ENCODE results near the gene GPR142. TPM values are rescaled to one million over a fixed set of nuclear protein-coding genes. Genes with fewer than 3 reads are reported as not detected.
"Not testable (repeated sequence)": the region's sequence is repeated elsewhere in the genome, so short reads cannot be mapped to it uniquely, and the experiment has no call there.

GPR142 gene
- total and polyA plus RNA-seq, 5 donors, result not detected

DNA sequence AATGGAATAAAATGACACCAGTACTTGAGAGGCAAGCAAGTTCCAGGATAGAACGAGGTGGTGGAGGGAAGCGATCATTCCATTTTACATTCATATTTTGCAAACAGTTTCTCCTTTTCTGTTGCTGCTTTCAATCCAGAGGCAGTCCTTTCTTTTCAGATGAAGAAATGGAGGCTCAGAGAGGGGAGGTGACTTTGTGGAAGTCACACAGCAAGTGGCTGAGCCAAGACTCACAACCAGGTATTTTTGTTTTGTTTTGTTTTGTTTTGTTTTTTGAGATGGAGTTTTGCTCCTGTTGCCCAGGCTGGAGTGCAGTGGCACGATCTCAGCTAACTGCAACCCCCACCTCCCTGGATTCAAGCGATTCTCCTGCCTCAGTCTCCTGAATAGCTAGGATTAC is 29.3 kb downstream of the GPR142 start:
- H3K4me3 ChIP-seq (ENCODE audit: low read length), result no peak overlapping the region
- no peaks in the 10 kb centered on the region for H3K27me3 ChIP-seq (ENCODE audit: control insufficient read depth, insufficient read depth)
- H3K9me3 ChIP-seq (ENCODE audit: control insufficient read depth, low read length), result no peaks in the 10 kb centered on the region
- DNase-seq, result no peak
- no peak overlapping the region for H3K27ac ChIP-seq (ENCODE audit: low read length)
- intact Hi-C loops (cut with DNase I), result no loop called here
- 93% methylated on average over 4 of the region's 4 CpGs for WGBS
- no peak for ATAC-seq
- no peaks in the 10 kb centered on the region for H3K4me1 ChIP-seq (ENCODE audit: control insufficient read depth, insufficient read depth, low read length)

DNA sequence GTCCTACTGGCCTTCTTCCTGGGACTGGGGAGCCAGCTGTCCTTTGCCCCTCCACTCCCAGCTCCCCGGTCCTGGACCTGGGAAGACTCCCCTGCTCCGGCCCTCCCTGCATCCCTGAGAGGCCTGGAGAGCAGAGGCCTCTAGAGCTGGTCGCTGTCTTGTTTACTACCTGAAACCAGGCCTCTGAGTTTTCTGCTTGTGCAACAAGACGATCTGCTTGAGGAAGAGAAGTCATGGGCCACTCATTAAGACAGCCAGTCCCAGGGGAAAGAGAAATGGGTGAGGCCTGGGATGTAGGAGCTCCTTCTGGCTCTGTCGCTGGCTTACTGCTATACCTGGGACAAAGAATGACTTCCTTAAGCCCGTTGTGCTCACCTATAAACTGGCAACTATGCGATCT is 34.7 kb downstream of the GPR142 start:
- Histone ChIP-seq H3K9me3 (ENCODE audit: control insufficient read depth, low read length) (no peaks in the 10 kb centered on the region), H3K27me3 (ENCODE audit: control insufficient read depth, insufficient read depth) (no peaks in the 10 kb centered on the region), H3K4me3 (ENCODE audit: low read length) (no peak overlapping the region), H3K4me1 (ENCODE audit: control insufficient read depth, insufficient read depth, low read length) (no peaks in the 10 kb centered on the region), H3K27ac (ENCODE audit: low read length) (no peak overlapping the region)
- intact Hi-C loops (cut with DNase I), result no loop called here
- DNase-seq (no peak), ATAC-seq (no peak)
- WGBS, result 87% methylated on average over 7 of the region's 7 CpGs

DNA sequence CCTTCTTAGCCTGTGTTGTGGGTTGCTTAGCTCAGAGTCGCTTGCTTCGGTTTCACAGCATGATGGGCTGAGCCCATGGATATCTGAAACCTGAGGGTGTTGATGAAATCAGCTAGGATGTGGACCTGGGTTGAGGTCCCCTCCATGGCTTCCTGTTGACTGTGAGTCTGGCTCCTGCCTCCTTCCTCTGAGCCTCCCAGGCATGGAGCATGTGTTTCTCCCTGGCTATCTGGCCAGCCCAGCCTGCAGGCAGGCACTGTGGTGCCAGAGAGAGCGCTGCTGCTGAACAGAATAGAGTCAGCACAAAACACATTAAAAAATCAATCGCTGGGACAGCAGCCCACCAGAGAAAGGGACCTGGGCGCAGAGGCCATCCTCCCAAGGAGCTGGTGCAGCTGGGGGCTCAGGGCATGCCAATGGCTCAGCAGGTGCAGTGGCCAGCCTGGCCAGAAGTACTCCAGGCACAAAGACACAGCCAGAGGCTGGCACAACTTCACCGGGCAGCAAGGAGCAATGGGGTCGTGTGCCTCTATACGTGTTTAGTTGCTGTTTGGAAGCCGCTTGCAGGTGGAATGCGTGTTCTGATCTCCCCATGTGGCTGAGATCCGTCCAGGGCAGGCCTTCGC is 36.3 kb downstream of the GPR142 start:
- Histone ChIP-seq H3K4me3 (ENCODE audit: low read length) (no peak overlapping the region), H3K4me1 (ENCODE audit: control insufficient read depth, insufficient read depth, low read length) (no peaks in the 10 kb centered on the region), H3K27me3 (ENCODE audit: control insufficient read depth, insufficient read depth) (no peaks in the 10 kb centered on the region), H3K27ac (ENCODE audit: low read length) (no peak overlapping the region), H3K9me3 (ENCODE audit: control insufficient read depth, low read length) (no peaks in the 10 kb centered on the region)
- DNase-seq, result no peak
- ATAC-seq, result no peak
- 70% methylated on average over 12 of the region's 12 CpGs for WGBS
- intact Hi-C loops (cut with DNase I), result no loop called here

DNA sequence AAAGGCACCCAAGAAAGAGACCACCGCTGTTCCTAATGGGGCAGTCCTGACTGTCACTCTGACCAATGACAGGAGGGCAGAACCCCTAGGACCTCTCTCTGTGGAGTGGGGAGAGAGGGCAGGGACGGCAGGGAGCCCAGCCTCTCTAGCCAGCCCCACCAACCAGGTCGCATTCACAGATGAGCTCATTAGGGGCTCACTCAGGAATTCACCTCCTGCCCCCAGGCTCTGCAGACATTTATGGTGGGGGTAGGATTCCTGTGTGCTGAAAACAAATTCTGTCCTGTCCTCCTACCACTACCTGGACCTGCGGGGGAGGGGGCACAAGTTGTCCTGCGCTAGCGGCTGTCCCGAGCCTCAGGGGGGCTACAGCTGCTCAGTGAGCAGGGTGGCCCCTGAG is 36.9 kb downstream of the GPR142 start:
- Histone ChIP-seq H3K4me1 (ENCODE audit: control insufficient read depth, insufficient read depth, low read length) (no peaks in the 10 kb centered on the region), H3K9me3 (ENCODE audit: control insufficient read depth, low read length) (no peaks in the 10 kb centered on the region), H3K4me3 (ENCODE audit: low read length) (no peak overlapping the region), H3K27ac (ENCODE audit: low read length) (no peak overlapping the region), H3K27me3 (ENCODE audit: control insufficient read depth, insufficient read depth) (no peaks in the 10 kb centered on the region)
- ATAC-seq (peak in 1 of 2 donors; percentile 14), DNase-seq (no peak)
- 47% methylated on average over 7 of the region's 7 CpGs for WGBS
- intact Hi-C loops (cut with DNase I), result no loop called here

DNA sequence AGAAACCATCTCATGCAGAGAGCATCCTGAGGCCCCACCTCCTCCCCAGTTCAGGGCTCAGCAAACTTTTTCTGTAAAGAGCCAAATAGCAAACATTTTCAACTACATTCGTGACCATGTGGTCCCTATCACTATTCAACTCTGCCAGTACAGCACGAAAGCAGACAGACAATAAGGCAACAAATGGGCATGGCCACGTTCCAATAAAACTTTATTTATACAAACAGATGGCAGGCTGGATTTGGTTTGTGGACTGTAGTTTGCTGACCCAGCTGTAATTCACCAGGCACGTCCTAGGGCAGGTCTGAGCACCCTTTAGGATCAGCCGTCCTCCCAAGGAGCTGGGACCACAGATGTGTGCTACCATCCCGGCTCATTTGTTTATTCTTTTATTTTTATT is 37.5 kb downstream of the GPR142 start:
- no peaks in the 10 kb centered on the region for H3K27me3 ChIP-seq (ENCODE audit: control insufficient read depth, insufficient read depth)
- intact Hi-C loops (cut with DNase I), result no loop called here
- ATAC-seq, result no peak
- H3K27ac ChIP-seq (ENCODE audit: low read length), result no peak overlapping the region
- no peak for DNase-seq
- no peak overlapping the region for H3K4me3 ChIP-seq (ENCODE audit: low read length)
- no peaks in the 10 kb centered on the region for H3K9me3 ChIP-seq (ENCODE audit: control insufficient read depth, low read length)
- no peaks in the 10 kb centered on the region for H3K4me1 ChIP-seq (ENCODE audit: control insufficient read depth, insufficient read depth, low read length)
- 87% methylated on average over 6 of the region's 6 CpGs for WGBS

DNA sequence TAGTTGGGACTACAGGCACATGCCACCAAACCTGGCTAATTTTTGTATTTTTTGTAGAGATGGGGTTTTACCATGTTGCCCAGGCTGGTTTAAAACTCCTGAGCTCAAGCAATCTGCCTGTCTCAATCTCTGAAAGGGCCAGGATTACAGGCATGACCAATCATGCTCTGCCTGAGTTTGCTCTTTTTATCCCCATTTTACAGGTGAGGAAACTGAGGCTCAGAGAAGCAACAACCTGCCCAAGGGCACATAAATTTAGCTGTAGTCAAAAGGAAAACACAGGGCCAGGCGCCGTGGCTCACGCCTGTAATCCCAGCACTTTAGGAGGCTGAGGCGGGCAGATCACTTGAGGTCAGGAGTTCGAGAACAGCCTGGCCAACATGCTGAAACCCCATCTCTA is 38.0 kb downstream of the GPR142 start:
- intact Hi-C loops (cut with DNase I); H3K4me3 ChIP-seq (ENCODE audit: low read length); H3K9me3 ChIP-seq (ENCODE audit: control insufficient read depth, low read length); H3K4me1 ChIP-seq (ENCODE audit: control insufficient read depth, insufficient read depth, low read length); H3K27ac ChIP-seq (ENCODE audit: low read length); DNase-seq; ATAC-seq; H3K27me3 ChIP-seq (ENCODE audit: control insufficient read depth, insufficient read depth): not testable (repeated sequence)
- WGBS, result 94% methylated on average over 5 of the region's 5 CpGs

DNA sequence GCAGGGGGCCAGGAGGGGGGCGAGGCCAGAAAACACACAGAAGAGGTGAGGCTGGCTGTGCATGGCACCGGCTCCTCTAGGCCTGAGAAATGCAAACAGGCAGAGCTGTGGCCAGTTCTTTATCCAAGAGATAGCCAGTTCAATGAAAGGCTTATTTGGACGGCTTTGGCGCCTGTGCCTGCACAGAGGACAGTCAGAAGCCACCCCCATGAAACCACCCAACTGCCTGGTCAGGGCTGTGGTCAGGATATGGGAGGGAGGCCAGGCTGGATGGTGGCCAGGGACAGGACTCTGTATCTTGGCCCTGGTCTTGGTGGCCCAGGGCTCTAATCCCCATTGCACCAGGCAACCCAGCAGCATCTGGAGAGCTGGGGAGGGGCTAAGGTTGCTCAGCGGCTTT is 40.1 kb downstream of the GPR142 start:
- Histone ChIP-seq H3K4me1 (ENCODE audit: control insufficient read depth, insufficient read depth, low read length) (no peaks in the 10 kb centered on the region), H3K27me3 (ENCODE audit: control insufficient read depth, insufficient read depth) (no peaks in the 10 kb centered on the region), H3K9me3 (ENCODE audit: control insufficient read depth, low read length) (no peaks in the 10 kb centered on the region), H3K27ac (ENCODE audit: low read length) (no peak overlapping the region), H3K4me3 (ENCODE audit: low read length) (no peak overlapping the region)
- ATAC-seq, result peak in 1 of 2 donors; percentile 43
- DNase-seq, result no peak
- WGBS, result 86% methylated on average over 5 of the region's 5 CpGs
- intact Hi-C loops (cut with DNase I), result no loop called here

DNA sequence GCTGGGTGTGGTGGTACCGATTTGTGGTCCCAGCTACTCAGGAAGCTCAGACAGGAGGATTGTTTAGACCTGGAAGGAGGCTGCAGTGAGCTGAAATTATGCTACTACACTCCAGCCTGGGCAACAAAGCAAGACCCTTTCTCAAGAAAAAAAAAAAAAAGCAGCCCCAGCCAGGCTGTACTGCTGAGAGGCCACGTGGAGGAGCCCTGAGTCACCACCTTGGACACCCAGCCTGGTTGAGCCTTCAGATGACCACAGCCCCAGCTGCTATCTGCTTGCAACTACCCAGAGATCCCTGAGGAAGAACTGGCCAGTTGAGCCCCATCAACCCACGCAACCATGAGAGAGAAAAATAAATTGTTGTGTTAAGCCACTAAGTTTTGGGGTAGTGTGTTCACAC is 41.0 kb downstream of the GPR142 start:
- no peaks in the 10 kb centered on the region for H3K4me1 ChIP-seq (ENCODE audit: control insufficient read depth, insufficient read depth, low read length)
- ATAC-seq (peak in 1 of 2 donors; percentile 62), DNase-seq (no peak)
- H3K4me3 ChIP-seq (ENCODE audit: low read length), result no peak overlapping the region
- WGBS, result 75% methylated on average over 3 of the region's 3 CpGs
- intact Hi-C loops (cut with DNase I), result no loop called here
- H3K27me3 ChIP-seq (ENCODE audit: control insufficient read depth, insufficient read depth), result no peaks in the 10 kb centered on the region
- H3K9me3 ChIP-seq (ENCODE audit: control insufficient read depth, low read length), result no peaks in the 10 kb centered on the region
- H3K27ac ChIP-seq (ENCODE audit: low read length), result no peak overlapping the region

DNA sequence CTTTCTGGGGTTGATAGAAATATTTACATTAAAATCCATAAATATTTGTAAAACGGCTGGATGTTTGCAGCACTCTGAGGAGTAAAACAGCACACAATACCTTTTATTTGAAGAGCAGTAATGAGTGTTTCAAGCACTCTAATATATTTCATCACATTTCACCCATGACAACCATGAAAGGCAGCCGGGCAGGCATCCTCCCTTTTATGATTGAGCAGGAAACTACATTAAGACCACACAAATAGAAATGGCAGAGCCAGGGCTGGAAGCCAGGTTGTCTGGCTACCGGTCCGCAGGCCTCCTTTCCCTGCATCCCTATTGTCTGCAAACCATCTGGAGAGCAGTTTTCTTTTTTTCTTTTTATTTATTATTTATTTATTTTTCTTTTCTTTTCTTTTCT is 41.5 kb downstream of the GPR142 start:
- Histone ChIP-seq H3K27ac (ENCODE audit: low read length) (no peak overlapping the region), H3K4me1 (ENCODE audit: control insufficient read depth, insufficient read depth, low read length) (no peaks in the 10 kb centered on the region), H3K27me3 (ENCODE audit: control insufficient read depth, insufficient read depth) (no peaks in the 10 kb centered on the region), H3K4me3 (ENCODE audit: low read length) (no peak overlapping the region), H3K9me3 (ENCODE audit: control insufficient read depth, low read length) (no peaks in the 10 kb centered on the region)
- no peak for DNase-seq
- no peak for ATAC-seq
- WGBS, result 64% methylated on average over 4 of the region's 4 CpGs
- intact Hi-C loops (cut with DNase I), result no loop called here

DNA sequence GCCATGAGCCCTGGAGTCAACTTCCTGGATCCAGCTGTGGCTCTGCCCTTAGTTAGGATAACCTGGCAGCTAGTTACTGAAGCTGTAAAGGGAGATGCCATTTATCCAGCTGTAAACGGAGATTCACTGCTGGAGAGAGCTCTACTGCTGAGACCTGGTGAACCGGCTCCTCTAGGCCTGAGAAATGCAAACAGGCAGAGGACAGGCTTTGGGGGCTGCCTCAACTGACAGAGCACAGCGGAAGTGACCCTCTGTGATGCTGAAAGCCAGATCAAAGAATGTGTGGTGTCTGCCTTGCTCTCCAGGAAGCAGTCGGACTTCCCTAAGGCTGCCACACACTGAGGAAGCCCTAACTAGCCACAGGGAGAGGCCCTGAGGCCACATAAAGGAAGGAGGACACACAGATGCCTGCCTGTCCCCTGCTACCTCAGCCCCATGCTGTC is 42.7 kb downstream of the GPR142 start:
- no peak for ATAC-seq
- 82% methylated on average over 4 of the region's 4 CpGs for WGBS
- H3K4me1 ChIP-seq (ENCODE audit: control insufficient read depth, insufficient read depth, low read length), result no peaks in the 10 kb centered on the region
- no peak for DNase-seq
- no peak overlapping the region for H3K27ac ChIP-seq (ENCODE audit: low read length)
- no peaks in the 10 kb centered on the region for H3K9me3 ChIP-seq (ENCODE audit: control insufficient read depth, low read length)
- intact Hi-C loops (cut with DNase I), result no loop called here
- H3K27me3 ChIP-seq (ENCODE audit: control insufficient read depth, insufficient read depth), result no peaks in the 10 kb centered on the region
- no peak overlapping the region for H3K4me3 ChIP-seq (ENCODE audit: low read length)

DNA sequence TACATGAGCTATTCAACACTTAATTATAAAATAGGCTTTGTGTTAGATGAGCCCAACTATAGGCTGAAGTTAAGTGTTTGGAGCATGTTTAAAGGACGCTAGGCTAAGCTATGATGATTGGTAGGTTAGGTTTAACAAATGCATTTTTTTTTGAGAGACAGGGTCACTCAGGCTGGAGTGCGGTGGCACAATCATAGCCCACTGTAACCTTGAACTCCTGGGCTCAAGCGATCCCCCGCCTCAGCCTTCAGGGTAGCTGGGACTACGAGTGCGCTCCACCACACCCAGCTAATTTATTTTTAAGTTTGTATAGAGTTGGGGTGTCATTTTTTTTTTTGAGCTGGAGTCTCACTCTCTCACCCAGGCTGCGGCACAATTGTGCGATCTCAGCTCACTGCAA is 45.3 kb downstream of the GPR142 start:
- H3K27ac ChIP-seq (ENCODE audit: low read length), result no peak overlapping the region
- no peaks in the 10 kb centered on the region for H3K4me1 ChIP-seq (ENCODE audit: control insufficient read depth, insufficient read depth, low read length)
- WGBS, result 93% methylated on average over 8 of the region's 8 CpGs
- ATAC-seq, result no peak
- no peak for DNase-seq
- no peak overlapping the region for H3K4me3 ChIP-seq (ENCODE audit: low read length)
- intact Hi-C loops (cut with DNase I), result no loop called here
- no peaks in the 10 kb centered on the region for H3K9me3 ChIP-seq (ENCODE audit: control insufficient read depth, low read length)
- H3K27me3 ChIP-seq (ENCODE audit: control insufficient read depth, insufficient read depth), result no peaks in the 10 kb centered on the region

DNA sequence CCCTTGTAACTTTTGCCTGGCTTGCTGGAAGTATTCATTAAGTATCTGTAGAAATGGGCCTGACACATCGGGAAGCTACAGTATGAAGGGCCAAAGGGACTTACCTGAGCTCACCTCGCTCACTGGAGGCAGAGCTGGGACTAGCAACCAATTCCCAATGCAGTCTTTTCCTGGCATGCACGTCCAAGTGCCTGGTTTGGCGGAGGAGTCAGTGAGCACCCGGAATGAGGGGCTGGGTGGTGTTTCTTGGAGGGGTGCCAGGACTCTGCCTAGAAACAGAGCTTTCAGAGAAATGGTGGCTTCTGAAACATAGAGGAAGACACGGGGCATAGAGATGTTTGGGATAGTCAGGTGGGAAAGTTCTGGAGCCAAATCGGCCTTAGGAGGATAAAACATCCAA is 46.2 kb downstream of the GPR142 start:
- intact Hi-C loops (cut with DNase I), result no loop called here
- no peaks in the 10 kb centered on the region for H3K9me3 ChIP-seq (ENCODE audit: control insufficient read depth, low read length)
- H3K4me1 ChIP-seq (ENCODE audit: control insufficient read depth, insufficient read depth, low read length), result no peaks in the 10 kb centered on the region
- DNase-seq, result no peak
- H3K4me3 ChIP-seq (ENCODE audit: low read length), result no peak overlapping the region
- H3K27me3 ChIP-seq (ENCODE audit: control insufficient read depth, insufficient read depth), result no peaks in the 10 kb centered on the region
- no peak for ATAC-seq
- 69% methylated on average over 7 of the region's 7 CpGs for WGBS
- no peak overlapping the region for H3K27ac ChIP-seq (ENCODE audit: low read length)
